GM12864 (cell line): ENCODE measurements around the gene CGB1.
A peak's percentile ranks its signal among the peaks of the same experiment; 100 is the strongest.
"Not testable (repeated sequence)": the region's sequence is repeated elsewhere in the genome, so short reads cannot be mapped to it uniquely, and the experiment has no call there.

ENCODE experiments used
- DNase-seq: peaks from one replicate; pipeline ENCODE4 v3.0.0-alpha.2; 2011; ENCODE audit warnings: low read depth
- H3K4me3 ChIP-seq: 2 replicates; pipeline ENCODE4 v1.5.1; 2011; ENCODE audit warnings: mild to moderate bottlenecking, low read depth, low read length, control low read depth
- TF ChIP-seq, protein P1 (sequence below): IDR thresholded peaks from 2 replicates; pipeline ENCODE4 v1.5.1; 2011; ENCODE audit warnings: low read depth, mild to moderate bottlenecking, moderate library complexity, low read length, control low read depth, inconsistent platforms; ENCODE audit errors: missing control alignments

Gene CGB1

DNA sequence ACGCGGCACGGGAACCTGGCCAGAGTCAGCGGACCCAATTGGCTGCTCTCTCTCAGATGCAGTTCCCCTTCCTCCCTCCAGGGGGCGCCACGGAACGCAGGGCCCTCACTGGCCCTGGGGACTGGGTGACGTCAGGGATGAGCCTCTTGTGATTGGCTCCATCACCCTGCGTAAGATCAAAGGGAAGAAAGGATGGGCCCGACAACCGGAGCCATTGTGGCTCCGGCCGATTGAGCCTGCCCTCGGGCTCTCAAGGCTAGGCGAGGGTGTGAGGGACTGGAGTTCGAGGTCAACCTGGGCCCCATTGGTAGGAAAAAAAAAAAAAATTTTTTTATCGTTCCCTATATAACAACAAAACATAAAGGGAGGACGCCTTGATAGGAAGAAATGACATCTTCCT is at the start of gene CGB1:
TSS of gene CGB1 (minus strand) at position 81 of the 400 bp plus-strand sequence. CDS start 184 bp downstream, outside the sequence.
- TF ChIP-seq, protein P1, sequence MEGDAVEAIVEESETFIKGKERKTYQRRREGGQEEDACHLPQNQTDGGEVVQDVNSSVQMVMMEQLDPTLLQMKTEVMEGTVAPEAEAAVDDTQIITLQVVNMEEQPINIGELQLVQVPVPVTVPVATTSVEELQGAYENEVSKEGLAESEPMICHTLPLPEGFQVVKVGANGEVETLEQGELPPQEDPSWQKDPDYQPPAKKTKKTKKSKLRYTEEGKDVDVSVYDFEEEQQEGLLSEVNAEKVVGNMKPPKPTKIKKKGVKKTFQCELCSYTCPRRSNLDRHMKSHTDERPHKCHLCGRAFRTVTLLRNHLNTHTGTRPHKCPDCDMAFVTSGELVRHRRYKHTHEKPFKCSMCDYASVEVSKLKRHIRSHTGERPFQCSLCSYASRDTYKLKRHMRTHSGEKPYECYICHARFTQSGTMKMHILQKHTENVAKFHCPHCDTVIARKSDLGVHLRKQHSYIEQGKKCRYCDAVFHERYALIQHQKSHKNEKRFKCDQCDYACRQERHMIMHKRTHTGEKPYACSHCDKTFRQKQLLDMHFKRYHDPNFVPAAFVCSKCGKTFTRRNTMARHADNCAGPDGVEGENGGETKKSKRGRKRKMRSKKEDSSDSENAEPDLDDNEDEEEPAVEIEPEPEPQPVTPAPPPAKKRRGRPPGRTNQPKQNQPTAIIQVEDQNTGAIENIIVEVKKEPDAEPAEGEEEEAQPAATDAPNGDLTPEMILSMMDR, result peak; percentile 60
- not testable (repeated sequence) for DNase-seq, H3K4me3 ChIP-seq

DNA sequence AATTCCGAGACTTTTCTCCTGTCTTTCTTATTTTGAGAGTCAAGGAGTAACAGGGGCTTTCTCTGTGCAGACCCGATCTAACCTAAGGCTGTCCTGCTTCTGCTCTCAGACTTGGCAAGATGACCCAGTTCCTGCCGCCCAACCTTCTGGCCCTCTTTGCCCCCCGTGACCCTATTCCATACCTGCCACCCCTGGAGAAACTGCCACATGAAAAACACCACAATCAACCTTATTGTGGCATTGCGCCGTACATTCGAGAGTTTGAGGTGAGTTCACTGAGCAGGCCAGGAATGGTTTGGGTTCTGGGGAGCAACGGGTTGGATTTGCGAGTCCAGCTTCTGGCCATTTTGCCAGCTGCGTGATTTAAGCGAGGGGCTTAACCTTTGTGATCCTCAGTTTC is 49.6 kb upstream of the CGB1 start:
- no peak for DNase-seq
- peak overlapping the region; percentile 97 for H3K4me3 ChIP-seq
- TF ChIP-seq, protein P1, result no peak

DNA sequence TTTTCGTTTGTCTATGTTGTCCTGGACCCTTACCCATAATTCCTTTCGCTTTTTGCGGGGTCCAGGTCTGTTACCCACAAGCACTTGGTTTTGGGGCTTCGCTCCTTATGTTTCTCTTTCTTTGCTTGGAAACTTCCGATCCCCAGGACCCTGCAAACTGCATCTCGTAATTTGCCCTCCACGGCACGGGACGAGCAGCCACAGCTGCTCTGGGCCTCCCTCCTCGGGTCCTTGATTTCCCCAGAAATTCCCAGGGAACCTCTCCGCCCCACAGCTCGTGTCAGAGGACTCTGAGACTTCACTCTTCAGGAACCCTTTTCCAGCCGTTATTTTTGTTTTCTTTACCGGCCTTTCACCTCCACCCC is 49.2 kb upstream of the CGB1 start:
- TF ChIP-seq, protein P1, result no peak
- DNase-seq, result no peak
- peak overlapping the region; percentile 97 for H3K4me3 ChIP-seq

DNA sequence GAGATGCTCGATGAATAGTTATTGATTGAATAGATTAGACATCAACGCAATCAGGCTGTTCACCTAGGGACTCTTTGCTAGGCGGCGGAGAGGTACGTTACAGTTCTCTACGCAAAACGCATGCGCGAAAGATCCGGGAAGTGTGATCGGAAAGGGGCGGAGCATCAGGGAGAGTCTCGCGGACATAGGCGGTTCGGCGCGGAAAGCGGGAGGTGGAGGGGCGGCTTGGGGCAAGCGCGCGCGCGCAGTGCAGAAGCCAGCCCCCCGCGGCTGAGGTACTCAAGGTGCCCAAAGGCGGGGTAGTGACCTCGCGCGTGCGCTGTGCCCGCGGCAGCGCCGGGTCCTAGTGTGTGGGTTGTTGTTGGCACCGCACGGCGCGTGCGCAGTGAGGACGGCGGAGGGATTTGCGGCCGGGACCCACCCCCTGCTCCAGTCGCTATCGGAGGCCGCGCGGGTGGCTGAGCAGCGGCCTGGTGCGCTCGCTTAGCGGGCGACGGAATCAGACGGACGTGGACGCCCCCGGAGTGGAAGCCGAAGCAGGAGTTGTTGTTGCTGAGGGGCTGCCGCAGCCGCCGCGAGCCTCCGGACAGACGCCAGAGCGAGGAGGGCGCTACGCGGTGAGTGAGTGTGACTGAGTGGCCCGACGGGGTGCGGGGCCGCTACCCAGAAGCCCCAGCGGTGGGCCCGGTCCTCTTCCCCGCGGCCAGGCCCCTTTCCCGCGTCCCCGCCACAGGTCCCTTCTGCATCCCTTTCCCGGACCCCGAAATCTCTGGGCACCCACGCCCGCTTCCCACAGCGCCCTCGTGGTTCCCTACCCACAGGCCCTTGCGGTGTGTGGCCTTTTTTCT is 48.5 kb upstream of the CGB1 start, which contains the start of gene SNRNP70:
TSS of gene SNRNP70 (plus strand) at position 432 of the 848 bp plus-strand sequence. CDS start 964 bp downstream, outside the sequence.
- DNase-seq, result peak; percentile 97
- TF ChIP-seq, protein P1, result no peak

DNA sequence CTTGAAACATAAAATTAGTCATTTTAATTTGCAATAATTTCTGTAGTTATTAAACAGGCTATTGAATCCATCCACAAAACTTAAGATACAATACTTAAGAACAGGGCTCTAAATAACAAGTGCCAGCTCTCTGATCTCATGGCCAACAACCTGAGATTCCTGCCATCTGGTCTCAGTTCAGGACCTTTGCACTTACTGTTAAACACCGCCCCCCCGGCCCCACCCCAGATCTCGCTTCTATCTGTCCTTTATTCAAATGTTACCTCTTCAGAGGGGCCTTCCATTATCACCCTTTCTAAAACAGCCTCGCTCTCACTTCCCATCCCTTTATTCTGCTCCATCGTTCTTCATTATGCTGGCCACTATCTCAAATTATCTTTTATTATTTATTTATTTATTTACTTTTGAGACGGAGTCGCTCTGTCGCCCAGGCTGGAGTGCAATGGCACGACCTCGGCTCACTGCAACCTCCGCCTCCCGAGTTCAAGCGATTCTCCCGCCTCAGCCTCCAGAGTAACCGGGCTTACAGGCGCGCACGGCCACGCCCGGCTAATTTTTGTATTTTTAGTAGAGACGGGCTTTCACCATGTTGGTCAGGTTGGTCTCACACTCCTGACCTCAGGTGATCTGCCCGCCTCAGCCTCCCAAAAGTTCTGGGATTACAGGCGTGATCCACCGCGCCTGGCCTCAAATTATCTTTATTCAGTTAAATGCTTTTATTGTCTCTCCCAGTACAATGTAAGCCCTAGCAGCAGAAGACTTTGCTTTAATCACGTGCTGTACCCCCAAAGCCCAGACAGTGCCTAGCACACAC is 47.7 kb upstream of the CGB1 start:
- H3K4me3 ChIP-seq, result peak overlapping the region; percentile 97
- no peak for DNase-seq
- TF ChIP-seq, protein P1, result no peak

More for the DNA sequence above, 48.5 kb upstream of the CGB1 start, which contains the start of gene SNRNP70:
- peak within 1 kb of the TSS; percentile 97 for H3K4me3 ChIP-seq

DNA sequence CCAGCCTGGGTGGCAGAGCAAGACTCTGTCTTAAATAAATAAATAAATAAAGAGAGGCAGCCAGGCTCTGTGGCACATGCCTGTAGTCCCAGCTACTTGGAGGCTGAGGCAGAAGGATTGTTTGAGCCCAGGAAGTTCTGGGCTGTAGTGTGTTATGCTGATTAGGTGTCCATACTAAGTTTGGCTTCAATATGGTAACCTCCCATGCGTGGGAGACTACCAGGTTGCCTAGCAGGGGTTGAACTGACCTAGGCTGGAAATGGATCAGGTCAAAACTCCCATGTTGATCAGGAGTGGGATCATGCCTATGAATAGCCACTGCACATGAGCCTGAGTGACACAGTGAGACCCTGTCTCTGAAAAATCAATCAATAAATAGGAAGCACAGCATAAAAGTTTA is 44.6 kb upstream of the CGB1 start:
- H3K4me3 ChIP-seq, result no peak overlapping the region
- DNase-seq, result no peak
- TF ChIP-seq, protein P1, result no peak
